Measurements from ENCODE around the gene EIF4E.
"Not testable (repeated sequence)": the region's sequence is repeated elsewhere in the genome, so short reads cannot be mapped to it uniquely, and the experiment has no call there.

GRCh38 chr4:98872120-98872906 is 56.6 kb downstream of the EIF4E start:
- TF ChIP-seq, protein P1, sequence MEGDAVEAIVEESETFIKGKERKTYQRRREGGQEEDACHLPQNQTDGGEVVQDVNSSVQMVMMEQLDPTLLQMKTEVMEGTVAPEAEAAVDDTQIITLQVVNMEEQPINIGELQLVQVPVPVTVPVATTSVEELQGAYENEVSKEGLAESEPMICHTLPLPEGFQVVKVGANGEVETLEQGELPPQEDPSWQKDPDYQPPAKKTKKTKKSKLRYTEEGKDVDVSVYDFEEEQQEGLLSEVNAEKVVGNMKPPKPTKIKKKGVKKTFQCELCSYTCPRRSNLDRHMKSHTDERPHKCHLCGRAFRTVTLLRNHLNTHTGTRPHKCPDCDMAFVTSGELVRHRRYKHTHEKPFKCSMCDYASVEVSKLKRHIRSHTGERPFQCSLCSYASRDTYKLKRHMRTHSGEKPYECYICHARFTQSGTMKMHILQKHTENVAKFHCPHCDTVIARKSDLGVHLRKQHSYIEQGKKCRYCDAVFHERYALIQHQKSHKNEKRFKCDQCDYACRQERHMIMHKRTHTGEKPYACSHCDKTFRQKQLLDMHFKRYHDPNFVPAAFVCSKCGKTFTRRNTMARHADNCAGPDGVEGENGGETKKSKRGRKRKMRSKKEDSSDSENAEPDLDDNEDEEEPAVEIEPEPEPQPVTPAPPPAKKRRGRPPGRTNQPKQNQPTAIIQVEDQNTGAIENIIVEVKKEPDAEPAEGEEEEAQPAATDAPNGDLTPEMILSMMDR (IDR thresholded peaks at IDR 0.05), result not testable (repeated sequence)
- TF ChIP-seq POLR2A (IDR thresholded peaks at IDR 0.05), result not testable (repeated sequence)
